Thyroid gland (tissue), 4 donors: ENCODE results near the gene NUP214.
"Not testable (repeated sequence)": the region's sequence is repeated elsewhere in the genome, so short reads cannot be mapped to it uniquely, and the experiment has no call there.

Source experiments
- POLR2A ChIP-seq, 2 donors: fragments of 450-650 bp; IDR thresholded peaks; one replicate each; pipeline ENCODE4 v1.6.1; 2017; ENCODE audit warnings: antibody characterized with exemption in 2 of 2, mild to moderate bottlenecking in 2 of 2, moderate library complexity in 1 of 2
- TF ChIP-seq, protein P1 (sequence below), 6 experiments: fragments of 200-600 bp in 3 of 6; fragments of 450-650 bp in 3 of 6; sonication (generic) in 3 of 6; IDR thresholded peaks; one replicate each; pipeline ENCODE4 v1.5.1; 2016 to 2019; ENCODE audit warnings: antibody characterized with exemption in 6 of 6, mild to moderate bottlenecking in 2 of 6, inconsistent platforms in 1 of 6, moderate library complexity in 1 of 6

GRCh38 chr9:131271016-131271273, 145.6 kb downstream of the NUP214 start:
- TF ChIP-seq, protein P1, sequence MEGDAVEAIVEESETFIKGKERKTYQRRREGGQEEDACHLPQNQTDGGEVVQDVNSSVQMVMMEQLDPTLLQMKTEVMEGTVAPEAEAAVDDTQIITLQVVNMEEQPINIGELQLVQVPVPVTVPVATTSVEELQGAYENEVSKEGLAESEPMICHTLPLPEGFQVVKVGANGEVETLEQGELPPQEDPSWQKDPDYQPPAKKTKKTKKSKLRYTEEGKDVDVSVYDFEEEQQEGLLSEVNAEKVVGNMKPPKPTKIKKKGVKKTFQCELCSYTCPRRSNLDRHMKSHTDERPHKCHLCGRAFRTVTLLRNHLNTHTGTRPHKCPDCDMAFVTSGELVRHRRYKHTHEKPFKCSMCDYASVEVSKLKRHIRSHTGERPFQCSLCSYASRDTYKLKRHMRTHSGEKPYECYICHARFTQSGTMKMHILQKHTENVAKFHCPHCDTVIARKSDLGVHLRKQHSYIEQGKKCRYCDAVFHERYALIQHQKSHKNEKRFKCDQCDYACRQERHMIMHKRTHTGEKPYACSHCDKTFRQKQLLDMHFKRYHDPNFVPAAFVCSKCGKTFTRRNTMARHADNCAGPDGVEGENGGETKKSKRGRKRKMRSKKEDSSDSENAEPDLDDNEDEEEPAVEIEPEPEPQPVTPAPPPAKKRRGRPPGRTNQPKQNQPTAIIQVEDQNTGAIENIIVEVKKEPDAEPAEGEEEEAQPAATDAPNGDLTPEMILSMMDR (IDR thresholded peaks at IDR 0.05): not testable (repeated sequence)
- TF ChIP-seq POLR2A (IDR thresholded peaks at IDR 0.05): not testable (repeated sequence)
